ENCODE data around the gene NDUFA3. TPM values are rescaled to one million over a fixed set of nuclear protein-coding genes. Genes with fewer than 3 reads are reported as not detected.

NDUFA3 gene
- total and polyA plus RNA-seq, 2 of the 13 experiments (the other 11 are each of a cell fraction or from before 2014, with no cell fraction given) = 31.6 to 75.4 TPM

GRCh38 chr19:54137699-54138488 lies 35.2 kb downstream of the NDUFA3 start, which contains the start of gene CNOT3 (continued):
- TF ChIP-seq SP5 (CRISPR knock-in tag; IDR thresholded peaks at IDR 0.05; ENCODE audit: borderline replicate concordance, low read depth) = no peak
- no peak for TF ChIP-seq PHF5A (CRISPR knock-in tag; IDR thresholded peaks at IDR 0.05; ENCODE audit: low read depth, unreplicated experiment)
- peak; percentile 7; the same call in 1 of the 2 replicates for TF ChIP-seq MYC (CRISPR knock-in tag; IDR thresholded peaks at IDR 0.05; ENCODE audit: borderline replicate concordance)
- peak; percentile 51; the same call in 1 of the 2 replicates for TF ChIP-seq SAP130 (CRISPR knock-in tag; IDR thresholded peaks at IDR 0.05; ENCODE audit: low read depth)
- no peak for TF ChIP-seq PTBP1 (IDR thresholded peaks at IDR 0.05; ENCODE audit: low read depth, low read length, poor library complexity, severe bottlenecking)
- TF ChIP-seq MED13 (CRISPR knock-in tag; IDR thresholded peaks at IDR 0.05) = no peak
- TF ChIP-seq TP53 (CRISPR knock-in tag; conservative IDR thresholded peaks at IDR 0.05) = no peak
- TF ChIP-seq, protein P1, sequence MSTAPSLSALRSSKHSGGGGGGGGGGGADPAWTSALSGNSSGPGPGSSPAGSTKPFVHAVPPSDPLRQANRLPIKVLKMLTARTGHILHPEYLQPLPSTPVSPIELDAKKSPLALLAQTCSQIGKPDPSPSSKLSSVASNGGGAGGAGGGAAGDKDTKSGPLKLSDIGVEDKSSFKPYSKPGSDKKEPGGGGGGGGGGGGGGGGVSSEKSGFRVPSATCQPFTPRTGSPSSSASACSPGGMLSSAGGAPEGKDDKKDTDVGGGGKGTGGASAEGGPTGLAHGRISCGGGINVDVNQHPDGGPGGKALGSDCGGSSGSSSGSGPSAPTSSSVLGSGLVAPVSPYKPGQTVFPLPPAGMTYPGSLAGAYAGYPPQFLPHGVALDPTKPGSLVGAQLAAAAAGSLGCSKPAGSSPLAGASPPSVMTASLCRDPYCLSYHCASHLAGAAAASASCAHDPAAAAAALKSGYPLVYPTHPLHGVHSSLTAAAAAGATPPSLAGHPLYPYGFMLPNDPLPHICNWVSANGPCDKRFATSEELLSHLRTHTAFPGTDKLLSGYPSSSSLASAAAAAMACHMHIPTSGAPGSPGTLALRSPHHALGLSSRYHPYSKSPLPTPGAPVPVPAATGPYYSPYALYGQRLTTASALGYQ (CRISPR knock-in tag; IDR thresholded peaks at IDR 0.05) = no peak
- TF ChIP-seq ZNF160 (CRISPR knock-in tag; IDR thresholded peaks at IDR 0.05) = no peak
- no peak for TF ChIP-seq WIZ (CRISPR knock-in tag; IDR thresholded peaks at IDR 0.05)
- TF ChIP-seq, protein P2, sequence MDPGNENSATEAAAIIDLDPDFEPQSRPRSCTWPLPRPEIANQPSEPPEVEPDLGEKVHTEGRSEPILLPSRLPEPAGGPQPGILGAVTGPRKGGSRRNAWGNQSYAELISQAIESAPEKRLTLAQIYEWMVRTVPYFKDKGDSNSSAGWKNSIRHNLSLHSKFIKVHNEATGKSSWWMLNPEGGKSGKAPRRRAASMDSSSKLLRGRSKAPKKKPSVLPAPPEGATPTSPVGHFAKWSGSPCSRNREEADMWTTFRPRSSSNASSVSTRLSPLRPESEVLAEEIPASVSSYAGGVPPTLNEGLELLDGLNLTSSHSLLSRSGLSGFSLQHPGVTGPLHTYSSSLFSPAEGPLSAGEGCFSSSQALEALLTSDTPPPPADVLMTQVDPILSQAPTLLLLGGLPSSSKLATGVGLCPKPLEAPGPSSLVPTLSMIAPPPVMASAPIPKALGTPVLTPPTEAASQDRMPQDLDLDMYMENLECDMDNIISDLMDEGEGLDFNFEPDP (CRISPR knock-in tag; conservative IDR thresholded peaks at IDR 0.05) = no peak
- no peak for TF ChIP-seq ZNF296 (CRISPR knock-in tag; conservative IDR thresholded peaks at IDR 0.05)
- TF ChIP-seq CENPT (CRISPR knock-in tag; IDR thresholded peaks at IDR 0.05; ENCODE audit: low read depth) = no peak
- peak; percentile 72 for TF ChIP-seq POLR2AphosphoS5 (IDR thresholded peaks at IDR 0.05; ENCODE audit: low read depth, low read length)
- TF ChIP-seq KMT2A (CRISPR knock-in tag; IDR thresholded peaks at IDR 0.05) = peak; percentile 39; the same call in 1 of the 2 replicates
- peak; percentile 45 for TF ChIP-seq HOXA5 (CRISPR knock-in tag; IDR thresholded peaks at IDR 0.05)
- TF ChIP-seq ZNF282 (IDR thresholded peaks at IDR 0.05; ENCODE audit: partially characterized antibody) = no peak
- peak; percentile 82 for TF ChIP-seq POLR2G (IDR thresholded peaks at IDR 0.05; ENCODE audit: low read depth, low read length)
- TF ChIP-seq, protein P3, sequence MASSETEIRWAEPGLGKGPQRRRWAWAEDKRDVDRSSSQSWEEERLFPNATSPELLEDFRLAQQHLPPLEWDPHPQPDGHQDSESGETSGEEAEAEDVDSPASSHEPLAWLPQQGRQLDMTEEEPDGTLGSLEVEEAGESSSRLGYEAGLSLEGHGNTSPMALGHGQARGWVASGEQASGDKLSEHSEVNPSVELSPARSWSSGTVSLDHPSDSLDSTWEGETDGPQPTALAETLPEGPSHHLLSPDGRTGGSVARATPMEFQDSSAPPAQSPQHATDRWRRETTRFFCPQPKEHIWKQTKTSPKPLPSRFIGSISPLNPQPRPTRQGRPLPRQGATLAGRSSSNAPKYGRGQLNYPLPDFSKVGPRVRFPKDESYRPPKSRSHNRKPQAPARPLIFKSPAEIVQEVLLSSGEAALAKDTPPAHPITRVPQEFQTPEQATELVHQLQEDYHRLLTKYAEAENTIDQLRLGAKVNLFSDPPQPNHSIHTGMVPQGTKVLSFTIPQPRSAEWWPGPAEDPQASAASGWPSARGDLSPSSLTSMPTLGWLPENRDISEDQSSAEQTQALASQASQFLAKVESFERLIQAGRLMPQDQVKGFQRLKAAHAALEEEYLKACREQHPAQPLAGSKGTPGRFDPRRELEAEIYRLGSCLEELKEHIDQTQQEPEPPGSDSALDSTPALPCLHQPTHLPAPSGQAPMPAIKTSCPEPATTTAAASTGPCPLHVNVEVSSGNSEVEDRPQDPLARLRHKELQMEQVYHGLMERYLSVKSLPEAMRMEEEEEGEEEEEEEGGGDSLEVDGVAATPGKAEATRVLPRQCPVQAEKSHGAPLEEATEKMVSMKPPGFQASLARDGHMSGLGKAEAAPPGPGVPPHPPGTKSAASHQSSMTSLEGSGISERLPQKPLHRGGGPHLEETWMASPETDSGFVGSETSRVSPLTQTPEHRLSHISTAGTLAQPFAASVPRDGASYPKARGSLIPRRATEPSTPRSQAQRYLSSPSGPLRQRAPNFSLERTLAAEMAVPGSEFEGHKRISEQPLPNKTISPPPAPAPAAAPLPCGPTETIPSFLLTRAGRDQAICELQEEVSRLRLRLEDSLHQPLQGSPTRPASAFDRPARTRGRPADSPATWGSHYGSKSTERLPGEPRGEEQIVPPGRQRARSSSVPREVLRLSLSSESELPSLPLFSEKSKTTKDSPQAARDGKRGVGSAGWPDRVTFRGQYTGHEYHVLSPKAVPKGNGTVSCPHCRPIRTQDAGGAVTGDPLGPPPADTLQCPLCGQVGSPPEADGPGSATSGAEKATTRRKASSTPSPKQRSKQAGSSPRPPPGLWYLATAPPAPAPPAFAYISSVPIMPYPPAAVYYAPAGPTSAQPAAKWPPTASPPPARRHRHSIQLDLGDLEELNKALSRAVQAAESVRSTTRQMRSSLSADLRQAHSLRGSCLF (CRISPR knock-in tag; IDR thresholded peaks at IDR 0.05; ENCODE audit: borderline replicate concordance) = no peak
- no peak for TF ChIP-seq GLI4 (CRISPR knock-in tag; IDR thresholded peaks at IDR 0.05; ENCODE audit: borderline replicate concordance)
- TF ChIP-seq, protein P4, sequence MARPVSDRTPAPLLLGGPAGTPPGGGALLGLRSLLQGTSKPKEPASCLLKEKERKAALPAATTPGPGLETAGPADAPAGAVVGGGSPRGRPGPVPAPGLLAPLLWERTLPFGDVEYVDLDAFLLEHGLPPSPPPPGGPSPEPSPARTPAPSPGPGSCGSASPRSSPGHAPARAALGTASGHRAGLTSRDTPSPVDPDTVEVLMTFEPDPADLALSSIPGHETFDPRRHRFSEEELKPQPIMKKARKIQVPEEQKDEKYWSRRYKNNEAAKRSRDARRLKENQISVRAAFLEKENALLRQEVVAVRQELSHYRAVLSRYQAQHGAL (CRISPR knock-in tag; IDR thresholded peaks at IDR 0.05; ENCODE audit: not compliant biosample characterization) = no peak
